HG03064 (cell line): ENCODE data around the gene KCND3.
A peak's percentile ranks its signal among the peaks of the same experiment; 100 is the strongest.

Experiments used
- ATAC-seq: cut with Tn5 transposase; IDR thresholded peaks from one replicate; pipeline ENCODE4 v1.9.1; 2021; ENCODE audit warnings: low read depth; ENCODE audit not compliant: unreplicated experiment

KCND3 gene

GRCh38 chr1:111789666-111790316 is 199.7 kb downstream of the KCND3 start:
- ATAC-seq = no peak

DNA sequence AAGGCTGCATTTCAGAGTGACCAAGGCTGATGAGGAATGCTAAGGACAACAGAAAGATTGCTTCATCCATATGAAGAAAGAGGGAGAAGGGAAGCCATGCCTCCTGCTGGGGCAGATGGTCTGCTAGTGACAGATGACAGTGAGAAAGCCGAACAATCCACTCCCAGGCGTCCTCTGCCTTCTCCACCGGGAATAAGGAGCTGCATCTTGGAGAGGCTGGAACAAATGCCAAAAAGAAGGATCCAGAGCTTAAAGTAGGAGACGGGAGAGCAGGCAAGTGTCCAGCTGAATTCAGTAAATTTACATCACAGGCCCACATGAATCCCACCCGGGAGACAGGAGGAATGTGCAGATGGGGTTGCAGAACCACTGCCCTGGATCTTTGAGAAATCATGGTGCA is 200.3 kb downstream of the KCND3 start:
- ATAC-seq = no peak

GRCh38 chr1:111786669-111787207 is 202.7 kb downstream of the KCND3 start:
- no peak for ATAC-seq

GRCh38 chr1:111784273-111784901 is 205.1 kb downstream of the KCND3 start:
- ATAC-seq = no peak

DNA sequence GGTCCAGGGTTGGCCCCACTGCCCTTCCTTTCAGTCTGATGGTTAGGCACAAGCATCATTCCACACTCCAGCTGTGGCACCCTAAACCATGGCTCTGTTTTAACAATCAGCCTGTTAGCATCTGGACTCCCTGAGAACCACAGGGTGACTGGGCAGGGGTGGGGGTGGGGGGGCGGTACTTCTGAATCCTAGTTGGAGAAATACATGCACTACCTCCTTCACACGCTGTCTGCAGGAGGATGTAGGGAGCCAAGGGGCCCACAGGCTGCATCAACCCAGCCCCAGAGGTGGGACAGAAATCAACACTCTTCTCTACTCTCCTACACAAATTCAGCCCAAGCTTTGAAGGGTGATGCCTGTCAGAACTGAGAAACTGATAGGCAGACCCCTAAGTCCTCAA is 209.9 kb downstream of the KCND3 start:
- no peak for ATAC-seq

DNA sequence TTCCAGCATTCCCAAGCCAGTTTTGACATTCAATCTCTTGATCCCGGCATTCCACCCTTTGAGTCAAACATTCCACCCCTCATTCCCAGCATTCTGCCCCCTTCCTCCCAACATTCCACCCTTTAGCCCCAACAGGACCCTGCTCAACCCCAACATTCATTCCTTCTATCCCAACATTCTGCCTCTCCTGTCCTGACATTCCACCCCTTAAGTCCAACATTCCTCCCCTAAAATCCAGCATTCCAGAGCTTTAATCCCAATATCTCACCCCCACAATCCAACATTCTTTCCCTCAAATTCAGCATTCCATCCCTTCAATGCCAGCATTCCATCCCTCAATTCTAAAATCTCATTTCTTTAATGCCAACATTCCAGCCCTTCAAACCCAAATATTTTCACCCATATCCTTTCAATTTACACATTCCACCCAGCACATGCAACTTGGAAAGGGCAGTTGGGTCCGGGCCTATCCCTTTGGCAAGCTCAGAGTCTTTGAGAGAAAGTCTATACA is 210.9 kb downstream of the KCND3 start:
- no peak for ATAC-seq

GRCh38 chr1:111778066-111778465 is 211.4 kb downstream of the KCND3 start:
- no peak for ATAC-seq

DNA sequence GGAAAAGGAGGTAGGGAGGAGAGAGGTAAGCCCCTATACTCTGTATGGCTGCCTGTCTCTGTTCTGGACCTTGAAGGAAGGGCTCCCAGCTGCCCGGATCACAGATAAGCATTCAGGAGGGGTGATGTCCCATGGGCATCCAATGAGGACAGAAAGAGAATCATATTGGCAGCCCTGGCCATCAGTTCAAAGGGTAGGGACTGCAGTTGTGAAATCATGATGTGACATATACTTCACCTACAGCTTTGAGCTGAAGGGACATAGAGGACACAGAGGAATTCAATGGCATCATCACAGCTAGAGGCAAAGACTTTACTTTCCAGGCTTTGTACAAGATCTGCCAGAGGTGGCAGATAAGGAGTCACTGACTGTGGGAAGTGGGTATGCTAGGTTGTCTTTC is 212.2 kb downstream of the KCND3 start:
- no peak for ATAC-seq

GRCh38 chr1:111776861-111777260 is 212.6 kb downstream of the KCND3 start:
- ATAC-seq = no peak

DNA sequence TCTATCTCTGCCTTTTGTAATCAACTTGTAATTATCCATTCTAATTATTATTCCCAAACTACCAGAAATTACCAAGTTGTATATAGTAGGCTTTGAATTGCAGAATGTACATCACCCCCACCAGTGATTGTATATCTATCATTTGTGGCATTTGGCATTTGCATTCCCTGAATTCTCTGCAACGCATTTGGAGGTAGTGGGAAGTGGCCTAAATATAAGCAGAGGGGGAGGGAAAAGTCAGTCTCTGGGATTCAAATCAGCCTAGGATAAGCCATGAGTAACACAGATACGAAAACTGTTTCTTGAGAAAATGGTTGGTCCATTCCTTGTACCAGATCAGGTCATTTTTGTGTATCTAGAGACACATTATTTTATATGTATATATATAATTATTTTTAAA is 213.1 kb downstream of the KCND3 start:
- ATAC-seq = no peak

DNA sequence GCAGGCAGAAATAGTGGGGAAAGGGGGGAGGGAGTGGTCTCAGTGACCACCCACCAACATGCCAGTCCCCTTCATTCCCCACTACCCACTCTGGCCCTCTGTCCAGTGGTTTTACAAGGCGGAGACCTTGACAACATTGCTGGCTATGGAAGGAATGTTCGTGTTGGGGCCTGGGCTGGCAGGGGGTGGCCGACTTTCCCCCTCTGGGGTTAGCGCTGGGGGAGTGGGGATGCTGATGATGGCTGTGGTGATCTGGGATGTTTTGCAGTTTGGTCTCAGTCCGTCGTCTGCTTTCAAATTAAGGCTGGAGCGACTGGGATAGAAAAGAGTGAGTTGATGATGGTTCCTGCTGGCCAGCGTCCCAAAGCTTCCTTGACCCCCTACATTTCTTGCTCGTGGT is 213.5 kb downstream of the KCND3 start:
- no peak for ATAC-seq

DNA sequence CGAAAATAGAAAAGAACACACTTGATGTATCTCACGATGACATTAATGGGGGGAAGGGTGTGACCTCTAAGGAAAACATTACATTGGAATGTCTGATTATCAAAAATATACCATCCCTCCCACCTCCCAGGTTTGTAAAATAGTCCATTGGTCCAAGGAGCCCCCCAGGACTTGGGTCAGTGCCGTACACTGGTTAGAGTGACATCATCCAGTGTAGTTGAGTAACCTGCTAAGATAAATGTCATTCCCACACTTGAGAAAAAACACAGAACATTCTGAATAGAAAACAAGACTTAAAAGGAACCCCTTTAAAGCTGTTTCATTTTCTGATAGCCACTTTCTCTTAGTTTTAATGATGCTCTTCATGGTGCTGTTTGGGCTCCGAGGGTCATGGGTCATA is 218.6 kb downstream of the KCND3 start:
- no peak for ATAC-seq

GRCh38 chr1:111769517-111770146 is 219.8 kb downstream of the KCND3 start:
- ATAC-seq = no peak

DNA sequence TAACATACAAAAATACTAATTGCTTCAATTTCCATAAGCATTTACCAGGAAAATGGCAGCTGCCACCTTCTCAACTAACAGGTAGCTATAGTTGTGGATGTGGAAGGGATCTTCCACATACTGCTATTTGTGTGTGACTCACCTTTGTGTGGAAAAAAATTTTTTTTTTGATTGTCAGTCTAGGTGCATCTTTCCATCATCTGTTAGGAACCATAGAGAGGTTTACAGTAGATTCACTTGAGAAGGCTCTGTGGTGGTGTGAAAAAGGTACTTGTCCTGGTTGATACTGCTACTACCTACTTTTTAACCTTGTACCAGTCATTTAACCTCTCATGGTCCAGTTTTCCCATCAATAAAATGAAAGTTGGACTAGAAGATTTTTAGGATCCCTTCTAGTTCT is 220.8 kb downstream of the KCND3 start:
- ATAC-seq = no peak

- ATAC-seq = no peak
Observed at GRCh38 chr1:111768023-111768422, 221.4 kb downstream of the KCND3 start.

- ATAC-seq = no peak
Observed at GRCh38 chr1:111762332-111762731, 227.1 kb downstream of the KCND3 start.

- no peak for ATAC-seq
Observed at GRCh38 chr1:111761717-111762116, 227.8 kb downstream of the KCND3 start.

DNA sequence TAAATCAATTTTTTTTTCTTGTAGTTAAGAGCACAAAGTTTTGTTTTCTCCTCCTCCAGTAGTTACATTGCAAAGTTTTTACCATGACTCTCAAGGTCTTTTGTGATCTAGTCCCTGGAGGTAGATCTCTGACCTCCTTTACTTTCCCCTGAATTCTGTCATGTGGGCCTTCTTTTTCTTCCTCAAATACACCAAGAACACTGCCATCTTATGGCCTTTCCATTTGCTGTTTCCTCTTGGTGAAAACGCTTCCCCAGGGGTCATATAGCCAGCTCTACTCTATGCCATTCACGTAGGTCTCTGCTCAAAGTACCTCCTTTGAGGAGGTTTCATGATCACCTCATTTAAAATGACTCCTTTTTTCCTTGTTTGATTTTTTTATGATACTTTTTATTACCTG is 231.1 kb downstream of the KCND3 start:
- no peak for ATAC-seq

- ATAC-seq = peak; percentile 18
Observed at GRCh38 chr1:111756124-111756513, 233.3 kb downstream of the KCND3 start.

DNA sequence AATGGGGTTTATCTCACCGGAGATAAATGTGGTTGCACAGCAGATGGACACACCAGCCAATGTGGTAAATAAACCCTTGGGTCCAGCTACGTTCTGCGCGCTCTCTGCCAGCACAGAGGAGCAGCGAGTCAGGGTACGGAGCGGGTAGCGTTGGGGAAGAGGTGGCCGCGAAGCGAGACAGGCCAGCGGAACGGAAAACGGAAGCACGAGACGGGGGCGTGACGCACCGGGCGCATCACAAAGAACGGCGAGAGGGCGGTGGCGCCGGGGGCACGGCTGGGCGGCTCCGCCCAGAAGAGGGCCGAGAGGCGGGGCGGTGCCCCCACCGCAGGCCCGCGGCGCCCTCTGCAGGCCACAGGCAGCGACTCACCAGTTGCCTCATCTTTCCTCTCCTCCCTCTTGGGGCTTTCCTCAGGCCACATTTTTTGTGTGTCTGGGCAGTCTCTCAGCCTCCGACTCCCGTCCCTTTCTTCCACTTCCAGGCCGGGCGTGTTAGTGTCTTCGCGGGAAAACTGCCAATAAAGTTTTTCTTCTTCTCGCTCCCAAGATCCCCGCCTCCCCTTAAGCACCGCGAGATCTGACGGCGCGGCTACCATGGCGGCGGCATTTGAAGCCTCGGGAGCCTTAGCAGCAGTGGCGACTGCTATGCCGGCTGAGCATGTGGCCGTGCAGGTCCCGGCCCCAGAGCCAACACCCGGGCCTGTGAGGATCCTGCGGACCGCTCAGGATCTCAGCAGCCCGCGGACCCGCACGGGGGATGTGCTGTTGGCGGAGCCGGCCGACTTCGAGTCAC is 233.9 kb downstream of the KCND3 start, which contains the start of gene DDX20:
DDX20 (plus strand) TSS at position 571 of the 793 bp plus-strand sequence; CDS start at position 595, 24 bp downstream.
- ATAC-seq = peak; percentile 88

- ATAC-seq = peak; percentile 5
Observed at GRCh38 chr1:111754984-111755330, 234.5 kb downstream of the KCND3 start.
